HG03432 (cell line): Measurements from ENCODE around the gene PHLDA1.

Source experiments
- ATAC-seq: cut with Tn5 transposase; IDR thresholded peaks from one replicate; pipeline ENCODE4 v1.9.1; 2021; ENCODE audit warnings: mild to moderate bottlenecking, moderate library complexity; ENCODE audit not compliant: unreplicated experiment

The PHLDA1 gene

GRCh38 chr12:76020731-76021672 lies 10.6 kb downstream of the PHLDA1 start:
- peak; percentile 72 for ATAC-seq

DNA sequence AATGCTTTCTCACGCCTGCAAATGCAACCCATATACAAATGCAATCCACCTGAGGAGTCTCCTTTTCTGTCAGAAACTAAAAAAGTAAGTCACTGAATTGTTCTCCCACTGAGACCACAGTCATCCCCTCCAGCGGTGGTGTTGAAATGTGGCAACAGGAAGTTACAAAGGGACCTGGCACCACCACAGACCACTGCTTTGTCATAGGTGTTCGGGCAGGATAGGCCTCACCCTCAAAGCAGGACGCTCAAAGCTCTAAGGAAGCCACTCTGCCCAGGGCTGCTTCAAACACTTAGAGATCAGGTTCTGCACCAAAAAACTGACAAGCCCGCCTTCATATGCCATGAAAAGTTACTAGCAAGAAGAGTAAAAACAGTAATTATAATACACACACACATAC lies 11.3 kb downstream of the PHLDA1 start:
- ATAC-seq, result peak; percentile 71

DNA sequence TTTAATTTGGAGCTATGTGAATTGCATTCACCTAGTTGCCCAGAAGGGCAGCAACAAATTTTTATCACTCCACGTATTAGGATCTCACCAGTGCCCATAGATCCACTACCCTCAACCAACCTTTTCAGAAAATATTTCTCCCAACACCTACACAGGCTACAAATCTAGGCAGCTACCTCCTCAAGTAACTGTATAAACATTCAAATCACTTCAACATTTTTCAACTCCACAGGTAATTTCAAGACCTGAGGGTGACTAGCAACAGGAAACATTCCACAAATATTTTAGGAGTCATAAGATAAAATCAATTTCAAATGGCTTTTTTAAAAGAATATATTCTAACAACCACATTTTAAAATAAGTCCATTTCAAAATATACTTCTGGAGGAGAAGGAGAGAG lies 12.9 kb downstream of the PHLDA1 start:
- ATAC-seq, result no peak

GRCh38 chr12:76018111-76018510 lies 13.5 kb downstream of the PHLDA1 start:
- no peak for ATAC-seq

- no peak for ATAC-seq
Observed at GRCh38 chr12:76014007-76014406, 17.6 kb downstream of the PHLDA1 start.

DNA sequence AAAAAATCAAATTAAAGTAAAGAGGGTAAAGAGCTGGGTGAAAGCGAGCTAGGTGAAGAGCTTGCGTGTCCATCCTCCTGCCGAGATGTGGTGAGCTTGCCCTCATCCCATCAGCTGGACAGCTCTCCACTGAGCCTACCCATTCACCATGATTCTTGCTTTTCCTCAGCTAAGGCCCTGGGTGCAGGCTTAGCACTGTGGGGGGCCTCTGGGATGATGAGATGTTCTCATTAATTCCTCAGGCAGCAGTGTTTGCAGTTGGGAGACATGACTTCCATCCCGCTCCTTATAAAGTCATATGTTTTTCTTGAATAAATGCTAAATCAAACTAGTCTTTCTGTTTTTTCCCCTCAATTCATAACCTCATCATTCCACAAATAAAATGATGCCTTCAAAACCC lies 18.0 kb downstream of the PHLDA1 start:
- no peak for ATAC-seq

GRCh38 chr12:76012644-76013043 lies 18.9 kb downstream of the PHLDA1 start:
- no peak for ATAC-seq

GRCh38 chr12:76010732-76011458 lies 20.7 kb downstream of the PHLDA1 start:
- ATAC-seq, result no peak

GRCh38 chr12:76008428-76008827 lies 23.1 kb downstream of the PHLDA1 start:
- ATAC-seq, result no peak

DNA sequence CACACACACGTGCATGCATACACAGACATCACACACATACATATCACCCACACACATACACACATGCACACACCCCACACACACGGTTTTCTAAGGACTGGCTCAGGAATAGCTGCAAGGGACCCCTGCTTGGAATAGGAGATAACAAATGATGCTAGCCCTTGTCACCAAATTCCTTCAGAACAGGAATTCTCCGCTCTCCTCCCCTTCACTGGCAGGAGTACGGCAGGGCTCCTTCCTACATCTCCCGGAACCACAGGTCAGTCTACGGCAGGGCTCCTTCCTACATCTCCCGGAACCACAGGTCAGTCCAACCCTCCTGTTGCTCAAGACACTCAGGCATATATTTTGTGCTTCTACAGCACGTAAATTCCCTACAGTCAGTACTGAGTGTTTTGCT lies 23.9 kb downstream of the PHLDA1 start:
- ATAC-seq, result no peak

DNA sequence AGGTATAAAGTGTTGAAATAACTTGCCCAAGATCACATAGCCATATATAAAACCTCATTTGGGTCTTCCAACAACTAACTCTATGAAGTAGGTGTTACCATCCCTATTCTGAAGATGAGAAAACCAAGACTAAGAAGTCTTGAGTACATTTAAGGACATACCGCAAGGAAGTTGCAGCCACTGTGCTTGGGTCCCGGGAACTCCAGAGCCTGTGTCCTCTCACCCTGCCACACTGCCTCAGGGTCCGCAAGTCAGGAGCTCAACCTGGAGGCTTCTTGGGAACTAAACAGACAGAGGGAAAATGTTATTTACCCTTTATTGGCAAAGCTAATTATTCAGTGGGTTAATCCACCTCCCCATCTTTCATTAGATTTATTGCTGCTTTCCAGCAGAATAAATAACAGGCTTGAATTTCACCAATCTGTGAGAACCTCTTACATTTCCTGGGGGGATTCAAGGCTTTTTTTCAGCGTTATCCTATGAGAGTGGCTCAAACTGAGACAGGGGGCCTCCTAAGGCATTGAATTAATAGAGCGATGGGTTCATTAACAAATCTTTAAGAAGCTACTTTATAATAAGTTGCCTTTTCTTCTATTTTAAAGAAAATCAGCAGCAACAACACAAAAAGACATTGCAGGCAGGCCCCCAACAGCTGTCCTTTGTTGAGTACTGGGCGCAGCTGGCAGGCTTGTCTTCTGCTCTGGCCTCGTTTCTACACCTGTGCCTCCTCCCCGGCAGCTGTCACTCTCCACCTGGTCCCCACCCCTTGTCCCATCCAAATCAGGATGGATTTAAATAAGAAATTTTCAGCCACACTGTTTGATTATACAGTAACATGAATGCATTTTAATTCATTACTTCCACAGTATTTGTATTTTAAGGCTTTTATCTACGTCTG lies 25.3 kb downstream of the PHLDA1 start:
- no peak for ATAC-seq

GRCh38 chr12:76003355-76003638 lies 28.3 kb downstream of the PHLDA1 start:
- ATAC-seq, result no peak

- ATAC-seq, result no peak
Observed at GRCh38 chr12:76002598-76003354, 28.8 kb downstream of the PHLDA1 start.

GRCh38 chr12:75998292-75999063 lies 33.1 kb downstream of the PHLDA1 start:
- no peak for ATAC-seq

GRCh38 chr12:75997658-75998057 lies 33.9 kb downstream of the PHLDA1 start:
- no peak for ATAC-seq

DNA sequence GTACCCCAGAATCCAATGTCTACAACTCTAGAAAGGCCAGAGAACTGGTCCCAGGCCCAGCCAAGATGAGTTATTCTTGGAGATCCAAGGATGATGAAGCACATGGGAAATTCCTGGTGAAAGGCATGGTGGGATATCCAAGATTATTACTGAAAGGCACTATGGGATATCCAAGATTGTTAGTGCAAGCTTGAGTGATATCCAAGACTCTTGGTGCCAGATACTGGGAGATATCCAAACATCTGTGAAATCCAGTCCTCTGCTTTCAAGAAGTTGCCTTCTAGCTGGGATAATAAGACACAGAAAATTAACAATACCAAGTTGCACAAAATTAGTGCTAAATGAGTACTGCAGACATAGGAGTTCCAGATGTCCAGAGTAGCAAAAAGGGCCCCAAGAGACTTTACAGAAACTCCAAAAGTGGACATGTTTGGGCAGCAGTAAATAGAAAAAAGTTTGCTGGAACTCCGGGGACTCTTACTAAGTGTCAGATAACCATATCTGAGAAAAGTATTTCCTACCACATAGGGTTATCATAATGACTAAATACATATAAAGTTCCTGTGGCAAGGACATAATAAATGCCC lies 34.6 kb downstream of the PHLDA1 start:
- no peak for ATAC-seq

DNA sequence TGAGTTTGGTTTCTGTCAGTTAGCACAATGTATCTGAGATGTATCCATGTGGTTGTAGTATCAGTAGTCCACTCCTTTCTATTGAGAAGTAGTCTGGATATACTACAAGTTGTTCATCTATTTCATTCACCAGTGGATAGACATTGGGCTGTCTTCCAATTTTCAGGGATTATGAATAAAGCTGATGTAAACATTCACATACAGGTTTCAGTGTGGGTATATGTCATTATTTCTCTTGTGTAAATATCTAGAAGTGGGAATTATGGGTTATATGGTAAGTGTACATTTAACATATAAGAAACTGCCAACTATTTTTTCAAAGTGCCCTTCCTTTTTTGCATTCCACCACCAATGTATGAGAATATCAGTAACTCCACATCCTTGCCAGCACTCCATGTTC lies 35.9 kb downstream of the PHLDA1 start:
- ATAC-seq, result no peak

GRCh38 chr12:75994069-75994740 lies 37.4 kb downstream of the PHLDA1 start:
- ATAC-seq, result no peak

DNA sequence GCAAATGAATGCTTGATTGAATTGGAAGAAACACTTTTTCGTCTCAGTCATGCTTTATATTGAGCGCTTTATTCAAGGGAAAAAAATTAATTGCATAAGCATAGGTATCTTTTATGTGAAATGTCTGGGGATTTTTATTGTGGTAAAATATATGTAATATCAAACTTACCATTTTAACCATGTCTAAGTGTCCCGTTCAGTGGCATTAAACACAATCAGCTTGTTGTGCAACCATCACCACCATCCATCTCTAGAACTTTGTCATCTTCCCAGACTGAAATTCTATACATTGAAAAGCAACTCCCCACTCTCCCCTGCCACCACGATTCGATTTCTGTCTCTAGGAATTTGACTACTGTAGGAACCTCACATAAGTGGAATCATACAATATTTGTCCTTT lies 39.8 kb downstream of the PHLDA1 start:
- no peak for ATAC-seq
